DOHH2 (cell line): ENCODE measurements around the gene ACKR3.

Experiments
- H3F3A ChIP-seq: fragments of 200-600 bp; sonication (generic), shearing (Covaris generic); 2 replicates; pipeline ENCODE4 v1.6.0; 2016; ENCODE audit warnings: antibody characterized with exemption, mild to moderate bottlenecking; ENCODE audit not compliant: control insufficient read depth, insufficient read depth
- H3K27ac ChIP-seq: fragments of 200-600 bp; sonication (generic); 2 replicates; pipeline ENCODE4 v1.5.1; 2014; ENCODE audit warnings: low read depth, mild to moderate bottlenecking, low read length, moderate library complexity
- H3K27me3 ChIP-seq: fragments of 200-600 bp; sonication (generic); 2 replicates; pipeline ENCODE4 v1.6.1; 2014; ENCODE audit warnings: mild to moderate bottlenecking, low read length, mixed read lengths; ENCODE audit not compliant: control insufficient read depth
- H3K36me3 ChIP-seq: fragments of 200-600 bp; sonication (generic); 2 replicates; pipeline ENCODE4 v1.6.1; 2014; ENCODE audit warnings: mild to moderate bottlenecking, low read length, moderate library complexity, mixed read lengths; ENCODE audit not compliant: control insufficient read depth
- H3K4me1 ChIP-seq: fragments of 200-600 bp; sonication (generic); 2 replicates; pipeline ENCODE4 v1.6.1; 2014; ENCODE audit warnings: mild to moderate bottlenecking, low read length, mixed read lengths; ENCODE audit not compliant: control insufficient read depth
- H3K4me2 ChIP-seq: fragments of 200-600 bp; sonication (generic); 2 replicates; pipeline ENCODE4 v1.6.0; 2014; ENCODE audit warnings: mild to moderate bottlenecking, low read length, moderate library complexity
- H3K4me3 ChIP-seq: fragments of 200-600 bp; sonication (generic); 2 replicates; pipeline ENCODE4 v1.5.1; 2014; ENCODE audit warnings: mild to moderate bottlenecking, low read length, mixed read lengths
- H3K79me2 ChIP-seq: fragments of 200-600 bp; sonication (generic); 2 replicates; pipeline ENCODE4 v1.6.1; 2014; ENCODE audit warnings: mild to moderate bottlenecking, low read length, mixed read lengths; ENCODE audit not compliant: control insufficient read depth
- H3K9me2 ChIP-seq: fragments of 200-600 bp; sonication (generic); replicated peaks from 2 replicates; pipeline ENCODE4 v1.6.1; 2014; ENCODE audit warnings: mild to moderate bottlenecking, low read length, mixed read lengths; ENCODE audit not compliant: control insufficient read depth
- H3K9me3 ChIP-seq: fragments of 200-600 bp; sonication (generic); 2 replicates; pipeline ENCODE4 v1.6.1; 2014; ENCODE audit warnings: antibody characterized with exemption, low read length, mixed read lengths; ENCODE audit not compliant: control insufficient read depth, insufficient read depth
- H4K20me1 ChIP-seq: fragments of 200-600 bp; sonication (generic); 2 replicates; pipeline ENCODE4 v1.6.0; 2014; ENCODE audit warnings: low read depth, mild to moderate bottlenecking, antibody characterized with exemption, low read length, moderate library complexity; ENCODE audit not compliant: control insufficient read depth, insufficient read depth
- CTCF ChIP-seq: fragments of 200-600 bp; sonication (generic); IDR thresholded peaks from one replicate; pipeline ENCODE4 v1.5.1; 2014; ENCODE audit warnings: antibody characterized with exemption, mild to moderate bottlenecking, low read depth, low read length; ENCODE audit not compliant: poor library complexity, severe bottlenecking
- EZH2phosphoT487 ChIP-seq: fragments of 200-600 bp; sonication (generic); IDR thresholded peaks from 2 replicates; pipeline ENCODE4 v1.6.1; 2017; ENCODE audit warnings: borderline replicate concordance, mild to moderate bottlenecking, antibody characterized with exemption, low read length, moderate library complexity, mixed read lengths

ACKR3 gene

GRCh38 chr2:236529606-236530005 is 40.0 kb upstream of the ACKR3 start:
- Histone ChIP-seq H4K20me1 (no peaks in the 10 kb centered on the region), H3K9me3 (no peaks in the 10 kb centered on the region), H3K27ac (no peak overlapping the region), H3K4me1 (no peaks in the 10 kb centered on the region), H3K27me3 (no peaks in the 10 kb centered on the region; the same call in 1 of the 2 replicates), H3F3A (no peaks in the 10 kb centered on the region), H3K4me2 (no peak overlapping the region), H3K79me2 (no peaks in the 10 kb centered on the region), H3K36me3 (no peaks in the 10 kb centered on the region), H3K9me2 (no peaks in the 10 kb centered on the region), H3K4me3 (no peak overlapping the region)
- TF ChIP-seq CTCF (no peak), EZH2phosphoT487 (no peak)

GRCh38 chr2:236530512-236530911 is 39.1 kb upstream of the ACKR3 start:
- H3K4me1 ChIP-seq: no peaks in the 10 kb centered on the region
- no peak for TF ChIP-seq EZH2phosphoT487
- no peak for TF ChIP-seq CTCF

GRCh38 chr2:236531195-236531594 is 38.4 kb upstream of the ACKR3 start:
- H3K9me2 ChIP-seq: no peaks in the 10 kb centered on the region
- no peaks in the 10 kb centered on the region for H4K20me1 ChIP-seq
- H3K27me3 ChIP-seq: no peaks in the 10 kb centered on the region; the same call in 1 of the 2 replicates

More at GRCh38 chr2:236530512-236530911, 39.1 kb upstream of the ACKR3 start:
- Histone ChIP-seq H3K27ac (no peak overlapping the region), H4K20me1 (no peaks in the 10 kb centered on the region), H3K27me3 (no peaks in the 10 kb centered on the region; the same call in 1 of the 2 replicates), H3F3A (no peaks in the 10 kb centered on the region), H3K79me2 (no peaks in the 10 kb centered on the region), H3K9me3 (no peaks in the 10 kb centered on the region), H3K36me3 (no peaks in the 10 kb centered on the region), H3K9me2 (no peaks in the 10 kb centered on the region), H3K4me2 (no peak overlapping the region), H3K4me3 (no peak overlapping the region)

More at GRCh38 chr2:236531195-236531594, 38.4 kb upstream of the ACKR3 start:
- Histone ChIP-seq H3K79me2 (no peaks in the 10 kb centered on the region), H3K4me2 (no peak overlapping the region), H3K4me1 (no peaks in the 10 kb centered on the region; the same call in 1 of the 2 replicates), H3K27ac (no peak overlapping the region), H3K36me3 (no peaks in the 10 kb centered on the region), H3F3A (no peaks in the 10 kb centered on the region), H3K4me3 (no peak overlapping the region), H3K9me3 (no peaks in the 10 kb centered on the region)
- TF ChIP-seq CTCF (no peak), EZH2phosphoT487 (no peak)
